Effector memory CD4-positive, alpha-beta T cell (primary cell): Measurements from ENCODE around the gene GBF1.

ENCODE experiments used
- DNase-seq, 3 donors: peaks; one replicate each; pipeline ENCODE4 v3.0.0-alpha.2; 2020
- H3K27ac ChIP-seq: 2 replicates; pipeline ENCODE4 v1.7.0; 2013; ENCODE audit warnings: mild to moderate bottlenecking, low read length, moderate library complexity; ENCODE audit not compliant: insufficient read depth, poor library complexity, severe bottlenecking
- H3K27me3 ChIP-seq: replicated peaks from 2 replicates; pipeline ENCODE4 v1.7.0; 2013; ENCODE audit warnings: mild to moderate bottlenecking, low read length; ENCODE audit not compliant: insufficient read depth, control insufficient read depth, poor library complexity, severe bottlenecking
- H3K36me3 ChIP-seq: 2 replicates; pipeline ENCODE4 v1.7.0; 2013; ENCODE audit warnings: mild to moderate bottlenecking, low read length, moderate library complexity; ENCODE audit not compliant: control insufficient read depth, insufficient read depth
- H3K4me1 ChIP-seq: 2 replicates; pipeline ENCODE4 v1.7.0; 2013; ENCODE audit warnings: low read length, mild to moderate bottlenecking; ENCODE audit not compliant: control insufficient read depth, insufficient read depth, poor library complexity, severe bottlenecking
- H3K4me3 ChIP-seq: 2 replicates; pipeline ENCODE4 v1.7.0; 2013; ENCODE audit warnings: low read length, low read depth, mild to moderate bottlenecking; ENCODE audit not compliant: insufficient read depth, poor library complexity, severe bottlenecking
- H3K9me3 ChIP-seq: 2 replicates; pipeline ENCODE4 v1.7.0; 2013; ENCODE audit warnings: mild to moderate bottlenecking, low read length, moderate library complexity; ENCODE audit not compliant: control insufficient read depth

Gene GBF1

GRCh38 chr10:102401342-102401654, 156.0 kb downstream of the GBF1 start:
- Histone ChIP-seq H3K9me3 (no peaks in the 10 kb centered on the region), H3K36me3 (peaks cover 53% of the 10 kb centered on the region), H3K27me3 (no peaks in the 10 kb centered on the region), H3K4me1 (peaks cover 17% of the 10 kb centered on the region), H3K4me3 (no peak overlapping the region), H3K27ac (no peak overlapping the region)
- no peak for DNase-seq

- no peak for DNase-seq
- H3K4me1 ChIP-seq = peaks cover 11% of the 10 kb centered on the region
- no peak overlapping the region for H3K27ac ChIP-seq
- no peak overlapping the region for H3K4me3 ChIP-seq
- H3K27me3 ChIP-seq = no peaks in the 10 kb centered on the region
- H3K9me3 ChIP-seq = no peaks in the 10 kb centered on the region
- peaks cover 48% of the 10 kb centered on the region for H3K36me3 ChIP-seq
Measured at GRCh38 chr10:102401735-102402511, 156.6 kb downstream of the GBF1 start.

- Histone ChIP-seq H3K4me3 (no peak overlapping the region), H3K27ac (no peak overlapping the region), H3K27me3 (no peaks in the 10 kb centered on the region), H3K9me3 (no peaks in the 10 kb centered on the region), H3K4me1 (peaks cover 8% of the 10 kb centered on the region), H3K36me3 (peaks cover 44% of the 10 kb centered on the region)
- no peak for DNase-seq
Measured at GRCh38 chr10:102402512-102402896, 157.2 kb downstream of the GBF1 start.

GRCh38 chr10:102403115-102403514, 157.8 kb downstream of the GBF1 start:
- DNase-seq = no peak
- H3K4me1 ChIP-seq = peaks cover 5% of the 10 kb centered on the region
- peaks cover 37% of the 10 kb centered on the region for H3K36me3 ChIP-seq
- H3K4me3 ChIP-seq = no peak overlapping the region
- no peak overlapping the region for H3K27ac ChIP-seq
- no peaks in the 10 kb centered on the region for H3K9me3 ChIP-seq
- no peaks in the 10 kb centered on the region for H3K27me3 ChIP-seq

- no peaks in the 10 kb centered on the region for H3K27me3 ChIP-seq
- no peak overlapping the region for H3K27ac ChIP-seq
- no peak overlapping the region for H3K4me3 ChIP-seq
- peaks cover 12% of the 10 kb centered on the region for H3K4me1 ChIP-seq
- DNase-seq = no peak
- peaks cover 31% of the 10 kb centered on the region for H3K36me3 ChIP-seq
- no peaks in the 10 kb centered on the region for H3K9me3 ChIP-seq
Measured at GRCh38 chr10:102404361-102405107, 159.2 kb downstream of the GBF1 start.

DNA sequence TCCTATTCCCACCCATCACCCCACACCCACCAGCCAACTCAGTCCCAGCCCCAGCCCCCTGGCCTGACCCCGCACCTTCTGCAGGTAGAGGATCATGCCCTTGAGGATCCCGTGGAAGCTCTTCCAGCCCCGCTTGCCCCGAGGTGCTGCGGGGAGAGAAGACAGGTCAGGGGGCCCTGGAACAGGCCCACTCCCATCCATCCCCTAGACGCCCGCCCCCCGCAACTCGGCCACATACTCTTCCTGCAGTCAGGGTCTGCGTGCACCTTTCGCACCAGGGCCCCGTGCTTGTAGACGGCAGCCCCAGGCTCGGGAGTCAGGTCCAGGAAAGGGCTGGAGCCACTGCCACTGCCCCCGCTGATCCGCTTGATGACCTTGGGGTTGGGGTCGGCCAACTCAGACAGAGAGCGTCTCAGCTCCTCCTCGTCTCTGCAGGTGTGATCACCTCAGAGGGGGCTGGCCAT, 159.8 kb downstream of the GBF1 start:
- Histone ChIP-seq H3K4me3 (no peak overlapping the region), H3K4me1 (peaks cover 13% of the 10 kb centered on the region), H3K9me3 (no peaks in the 10 kb centered on the region), H3K36me3 (peaks cover 30% of the 10 kb centered on the region), H3K27me3 (peaks cover 5% of the 10 kb centered on the region), H3K27ac (no peak overlapping the region)
- no peak for DNase-seq

DNA sequence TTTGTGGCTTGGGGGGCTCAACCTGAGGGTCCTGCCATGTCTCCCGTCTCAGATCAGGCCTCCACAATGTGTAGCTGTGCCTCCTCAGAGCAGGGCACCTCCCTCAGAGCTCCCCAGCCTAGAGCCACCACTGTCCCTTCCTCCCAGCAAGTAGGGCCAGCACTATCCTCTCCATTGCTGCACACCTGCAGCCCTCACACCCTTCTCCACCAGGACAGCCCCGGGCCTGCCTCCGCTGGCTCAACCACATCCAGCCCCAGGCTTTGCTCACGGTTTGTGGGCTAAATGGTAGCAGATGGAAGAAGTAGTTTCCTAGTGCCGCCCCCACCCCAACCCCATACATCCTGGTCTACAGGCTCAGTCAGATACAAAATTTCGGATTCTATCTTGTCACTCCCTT, 160.3 kb downstream of the GBF1 start:
- H3K4me3 ChIP-seq = no peak overlapping the region
- no peak for DNase-seq
- H3K9me3 ChIP-seq = no peaks in the 10 kb centered on the region
- H3K27me3 ChIP-seq = peaks cover 8% of the 10 kb centered on the region
- peaks cover 25% of the 10 kb centered on the region for H3K36me3 ChIP-seq
- no peak overlapping the region for H3K27ac ChIP-seq
- H3K4me1 ChIP-seq = peaks cover 18% of the 10 kb centered on the region

DNA sequence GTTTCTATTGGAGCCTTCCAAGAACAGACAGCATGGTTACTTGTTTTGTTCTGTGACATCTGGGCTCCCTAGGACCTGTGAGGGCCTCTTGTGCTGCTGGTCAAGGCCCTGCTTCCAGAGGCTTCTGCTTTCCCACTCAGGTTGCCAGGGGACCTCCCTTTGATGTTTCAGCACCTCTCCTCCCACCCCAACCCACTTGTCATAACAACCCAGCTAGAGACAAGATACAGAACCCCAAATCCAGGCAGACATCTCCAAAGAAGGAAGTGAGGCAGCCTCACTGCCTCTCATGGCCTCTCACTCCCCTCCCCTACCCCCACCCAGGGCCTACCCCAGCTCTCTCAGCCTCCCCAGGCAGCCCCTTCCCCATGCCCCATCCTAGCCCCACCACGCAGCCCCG, 161.5 kb downstream of the GBF1 start:
- H3K4me1 ChIP-seq = peaks cover 22% of the 10 kb centered on the region
- no peak for DNase-seq
- H3K36me3 ChIP-seq = peaks cover 13% of the 10 kb centered on the region
- H3K27ac ChIP-seq = no peak overlapping the region
- no peak overlapping the region for H3K4me3 ChIP-seq
- peaks cover 8% of the 10 kb centered on the region for H3K27me3 ChIP-seq
- no peaks in the 10 kb centered on the region for H3K9me3 ChIP-seq

- H3K36me3 ChIP-seq = peaks cover 5% of the 10 kb centered on the region
- H3K9me3 ChIP-seq = no peaks in the 10 kb centered on the region
- no peak overlapping the region for H3K4me3 ChIP-seq
- DNase-seq = no peak
- H3K27me3 ChIP-seq = peaks cover 8% of the 10 kb centered on the region
- no peak overlapping the region for H3K27ac ChIP-seq
- peaks cover 22% of the 10 kb centered on the region for H3K4me1 ChIP-seq
Measured at GRCh38 chr10:102407425-102408130, 162.2 kb downstream of the GBF1 start.
